HCT116 (cell line): ENCODE results near the gene JAGN1. TPM values are rescaled to one million over a fixed set of nuclear protein-coding genes. Genes with fewer than 3 reads are reported as not detected.

Experiments
- ATAC-seq: fragments of 200-7000 bp; cut with Tn5 transposase; 2 replicates; pipeline ENCODE4 v1.9.1; 2020; ENCODE audit warnings: mild to moderate bottlenecking, moderate library complexity
- BruUV-seq: library from RNA; stranded (reverse); fragments of 400-500 nt; replicated peaks from 2 replicates; lab custom pipeline; 2021; lab: Mats Ljungman, UMichigan
- CTCF ChIA-PET: fragments of 300-600 bp; sonication (Branson Sonifier 250); formaldehyde crosslinking; loops from one replicate; lab custom pipeline; 2021; ENCODE audit warnings: antibody characterized with exemption; lab: Charles Lee
- POLR2A ChIA-PET: fragments of 300-600, 350-600 bp; sonication (Branson Sonifier 250); formaldehyde crosslinking; loops from one replicate; lab custom pipeline; 2021; ENCODE audit warnings: antibody characterized with exemption; lab: Charles Lee
- RAD21 ChIA-PET, 2 experiments: fragments of 300-600 bp; sonication (Branson Sonifier 250); formaldehyde crosslinking; loops; one replicate each; lab custom pipeline; 2023; ENCODE audit warnings: low total read pairs in 2 of 2; ENCODE audit not compliant: uncharacterized antibody in 2 of 2, unreplicated experiment in 2 of 2, low non-redundant PET in 1 of 2; lab: Charles Lee
- DNase-seq: peaks from one replicate; pipeline ENCODE4 v3.0.0-alpha.2; 2010; ENCODE audit warnings: low read depth, low spot score
- H2AFZ ChIP-seq: fragments of 200-600 bp; shearing (Covaris generic), sonication (generic); 2 replicates; pipeline ENCODE4 v1.6.1; 2017; ENCODE audit warnings: low read depth, mixed run types, mixed read lengths, antibody characterized with exemption, low read length; ENCODE audit not compliant: poor library complexity, severe bottlenecking
- H3K27ac ChIP-seq: 2 replicates; pipeline ENCODE4 v1.5.1; 2012; ENCODE audit warnings: low read depth, low read length
- H3K27me3 ChIP-seq: fragments of 200-600 bp; sonication (generic); 2 replicates; pipeline ENCODE4 v1.6.1; 2016; ENCODE audit warnings: mixed run types, low read length, mixed read lengths; ENCODE audit not compliant: insufficient read depth
- H3K36me3 ChIP-seq, 2 experiments: fragments of 200-500 bp in 1 of 2; fragments of 200-600 bp in 1 of 2; sonication (Bioruptor generic) in 1 of 2; sonication (generic) in 1 of 2; 2 replicates each; pipeline versions ENCODE4 v1.5.1 to v1.6.1; 2014 to 2016; ENCODE audit warnings: low read length in 2 of 2, inconsistent platforms in 1 of 2, mixed read lengths in 1 of 2, mixed run types in 1 of 2; ENCODE audit not compliant: insufficient read depth in 2 of 2, control insufficient read depth in 1 of 2
- H3K4me1 ChIP-seq, 2 experiments: fragments of 200-600 bp in 1 of 2; sonication (generic) in 1 of 2; 2 replicates each; pipeline versions ENCODE4 v1.5.1 to v1.6.1; 2012 to 2017; ENCODE audit warnings: low read length in 2 of 2, inconsistent platforms in 1 of 2, mild to moderate bottlenecking in 1 of 2, mixed read lengths in 1 of 2, mixed run types in 1 of 2, moderate library complexity in 1 of 2; ENCODE audit not compliant: insufficient read depth in 2 of 2, control insufficient read depth in 1 of 2
- H3K4me2 ChIP-seq: fragments of 200-600 bp; sonication (generic); 2 replicates; pipeline ENCODE4 v1.6.1; 2017; ENCODE audit warnings: mixed run types, low read length, mixed read lengths
- H3K4me3 ChIP-seq, 2 experiments: fragments of 200-600 bp in 1 of 2; sonication (generic) in 1 of 2; replicated peaks in 1 of 2; 2 replicates each; pipeline ENCODE4 v1.5.1; 2011 to 2016; ENCODE audit warnings: low read length in 2 of 2, control low read depth in 1 of 2, low read depth in 1 of 2, mild to moderate bottlenecking in 1 of 2, mixed read lengths in 1 of 2, mixed run types in 1 of 2
- H3K79me2 ChIP-seq: fragments of 200-600 bp; sonication (generic); 2 replicates; pipeline ENCODE4 v1.6.1; 2017; ENCODE audit warnings: mild to moderate bottlenecking, mixed run types, low read length, moderate library complexity, mixed read lengths; ENCODE audit not compliant: insufficient read depth
- H3K9ac ChIP-seq: fragments of 200-600 bp; sonication (generic); 2 replicates; pipeline ENCODE4 v1.6.1; 2016; ENCODE audit warnings: low read length, mixed read lengths
- H3K9me2 ChIP-seq: fragments of 200-600 bp; sonication (generic), shearing (Covaris generic); 2 replicates; pipeline ENCODE4 v1.6.1; 2017; ENCODE audit warnings: mixed run types, mild to moderate bottlenecking, moderate library complexity; ENCODE audit not compliant: insufficient read depth
- H3K9me3 ChIP-seq, 2 experiments: fragments of 200-500 bp in 1 of 2; fragments of 200-600 bp in 1 of 2; sonication (Bioruptor generic) in 1 of 2; sonication (generic) in 1 of 2; 2 replicates each; pipeline ENCODE4 v1.6.1; 2014 to 2017; ENCODE audit warnings: low read length in 2 of 2, mixed read lengths in 2 of 2, inconsistent platforms in 1 of 2, low read depth in 1 of 2, mild to moderate bottlenecking in 1 of 2, mixed run types in 1 of 2, moderate library complexity in 1 of 2; ENCODE audit not compliant: control insufficient read depth in 1 of 2, insufficient read depth in 1 of 2
- H4K20me1 ChIP-seq: fragments of 200-600 bp; sonication (generic), shearing (Covaris generic); 2 replicates; pipeline ENCODE4 v1.6.1; 2017; ENCODE audit warnings: mixed run types, mild to moderate bottlenecking, moderate library complexity; ENCODE audit not compliant: insufficient read depth
- EZH2 ChIP-seq: fragments of 200-600 bp; sonication (generic); IDR thresholded peaks from 2 replicates; pipeline ENCODE4 v1.6.1; 2017; ENCODE audit warnings: antibody characterized with exemption, mixed run types
- EZH2phosphoT487 ChIP-seq: fragments of 200-600 bp; IDR thresholded peaks from 2 replicates; pipeline ENCODE4 v1.6.1; 2018; ENCODE audit warnings: antibody characterized with exemption, borderline replicate concordance
- TCF7L2 ChIP-seq: IDR thresholded peaks from 2 replicates; pipeline ENCODE4 v1.7.0; 2011; ENCODE audit warnings: borderline replicate concordance, inconsistent platforms; ENCODE audit not compliant: insufficient read depth, insufficient read length; ENCODE audit errors: extremely low read depth
- ZFX ChIP-seq: fragments of 450-650 bp; IDR thresholded peaks from 2 replicates; pipeline ENCODE4 v1.6.1; 2017
- ZNF274 ChIP-seq: fragments of 200-500 bp; sonication (Bioruptor generic); IDR thresholded peaks from 2 replicates; pipeline ENCODE4 v1.6.1; 2014; ENCODE audit warnings: mild to moderate bottlenecking, low read depth, low read length, inconsistent platforms
- intact Hi-C: fragments of 100-400 bp; cut with micrococcal nuclease; formaldehyde crosslinking; loops from 2 replicates; pipeline ENCODE4 v1.10.0; 2022
- total RNA-seq: library from RNA; stranded (reverse); gene quantifications from one replicate; pipeline ENCODE4 v1.2.1, GENCODE V29; 2021; ENCODE audit not compliant: unreplicated experiment
- TF ChIP-seq, protein P1 (sequence below): IDR thresholded peaks from 2 replicates; pipeline ENCODE4 v1.6.1; 2012; ENCODE audit warnings: low read depth
- TF ChIP-seq, protein P2 (sequence below): IDR thresholded peaks from 2 replicates; pipeline ENCODE4 v1.6.1; 2012

Gene JAGN1
- total RNA-seq, 1 experiment from 2014 or later: 33.4 TPM

DNA sequence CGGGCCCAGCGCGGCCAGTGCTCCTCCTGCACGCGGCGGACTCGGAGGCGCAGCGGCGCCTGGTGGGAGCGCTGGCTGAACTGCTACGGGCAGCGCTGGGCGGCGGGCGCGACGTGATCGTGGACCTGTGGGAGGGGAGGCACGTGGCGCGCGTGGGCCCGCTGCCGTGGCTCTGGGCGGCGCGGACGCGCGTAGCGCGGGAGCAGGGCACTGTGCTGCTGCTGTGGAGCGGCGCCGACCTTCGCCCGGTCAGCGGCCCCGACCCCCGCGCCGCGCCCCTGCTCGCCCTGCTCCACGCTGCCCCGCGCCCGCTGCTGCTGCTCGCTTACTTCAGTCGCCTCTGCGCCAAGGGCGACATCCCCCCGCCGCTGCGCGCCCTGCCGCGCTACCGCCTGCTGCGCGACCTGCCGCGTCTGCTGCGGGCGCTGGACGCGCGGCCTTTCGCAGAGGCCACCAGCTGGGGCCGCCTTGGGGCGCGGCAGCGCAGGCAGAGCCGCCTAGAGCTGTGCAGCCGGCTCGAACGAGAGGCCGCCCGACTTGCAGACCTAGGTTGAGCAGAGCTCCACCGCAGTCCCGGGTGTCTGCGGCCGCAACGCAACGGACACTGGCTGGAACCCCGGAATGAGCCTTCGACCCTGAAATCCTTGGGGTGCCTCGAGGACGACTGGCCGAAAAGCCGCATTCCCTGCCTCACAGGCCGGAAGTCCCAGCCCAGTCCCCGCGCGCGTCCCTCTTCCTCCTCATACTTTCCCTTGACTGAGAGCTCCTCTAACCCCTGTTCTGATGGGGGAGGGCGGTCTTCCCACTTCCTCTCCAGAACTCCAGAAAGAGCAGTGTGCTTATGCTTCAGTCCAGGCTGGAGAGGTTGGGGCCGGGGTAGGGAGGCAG is 25.1 kb downstream of the JAGN1 start:
- Histone ChIP-seq H3K4me2 (no peak overlapping the region), H3K27ac (no peak overlapping the region), H3K9me2 (no peaks in the 10 kb centered on the region), H3K9ac (no peak overlapping the region), H3K79me2 (no peaks in the 10 kb centered on the region), H2AFZ (no peak overlapping the region), H3K9me3 (no peaks in the 10 kb centered on the region), H4K20me1 (no peaks in the 10 kb centered on the region), H3K4me1 (peaks cover 6 to 18% of the 10 kb centered on the region in 2 experiments; a peak in 3 of 4 replicates), H3K4me3 (no peak overlapping the region), H3K36me3 (no peaks in the 10 kb centered on the region), H3K27me3 (no peaks in the 10 kb centered on the region)
- TF ChIP-seq TCF7L2: no peak
- TF ChIP-seq, protein P1, sequence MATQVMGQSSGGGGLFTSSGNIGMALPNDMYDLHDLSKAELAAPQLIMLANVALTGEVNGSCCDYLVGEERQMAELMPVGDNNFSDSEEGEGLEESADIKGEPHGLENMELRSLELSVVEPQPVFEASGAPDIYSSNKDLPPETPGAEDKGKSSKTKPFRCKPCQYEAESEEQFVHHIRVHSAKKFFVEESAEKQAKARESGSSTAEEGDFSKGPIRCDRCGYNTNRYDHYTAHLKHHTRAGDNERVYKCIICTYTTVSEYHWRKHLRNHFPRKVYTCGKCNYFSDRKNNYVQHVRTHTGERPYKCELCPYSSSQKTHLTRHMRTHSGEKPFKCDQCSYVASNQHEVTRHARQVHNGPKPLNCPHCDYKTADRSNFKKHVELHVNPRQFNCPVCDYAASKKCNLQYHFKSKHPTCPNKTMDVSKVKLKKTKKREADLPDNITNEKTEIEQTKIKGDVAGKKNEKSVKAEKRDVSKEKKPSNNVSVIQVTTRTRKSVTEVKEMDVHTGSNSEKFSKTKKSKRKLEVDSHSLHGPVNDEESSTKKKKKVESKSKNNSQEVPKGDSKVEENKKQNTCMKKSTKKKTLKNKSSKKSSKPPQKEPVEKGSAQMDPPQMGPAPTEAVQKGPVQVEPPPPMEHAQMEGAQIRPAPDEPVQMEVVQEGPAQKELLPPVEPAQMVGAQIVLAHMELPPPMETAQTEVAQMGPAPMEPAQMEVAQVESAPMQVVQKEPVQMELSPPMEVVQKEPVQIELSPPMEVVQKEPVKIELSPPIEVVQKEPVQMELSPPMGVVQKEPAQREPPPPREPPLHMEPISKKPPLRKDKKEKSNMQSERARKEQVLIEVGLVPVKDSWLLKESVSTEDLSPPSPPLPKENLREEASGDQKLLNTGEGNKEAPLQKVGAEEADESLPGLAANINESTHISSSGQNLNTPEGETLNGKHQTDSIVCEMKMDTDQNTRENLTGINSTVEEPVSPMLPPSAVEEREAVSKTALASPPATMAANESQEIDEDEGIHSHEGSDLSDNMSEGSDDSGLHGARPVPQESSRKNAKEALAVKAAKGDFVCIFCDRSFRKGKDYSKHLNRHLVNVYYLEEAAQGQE: no peak
- TF ChIP-seq EZH2phosphoT487: no peak
- TF ChIP-seq EZH2: no peak
- TF ChIP-seq ZFX: no peak
- TF ChIP-seq ZNF274: no peak
- TF ChIP-seq, protein P2, sequence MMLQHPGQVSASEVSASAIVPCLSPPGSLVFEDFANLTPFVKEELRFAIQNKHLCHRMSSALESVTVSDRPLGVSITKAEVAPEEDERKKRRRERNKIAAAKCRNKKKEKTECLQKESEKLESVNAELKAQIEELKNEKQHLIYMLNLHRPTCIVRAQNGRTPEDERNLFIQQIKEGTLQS: no peak
- DNase-seq: no peak
- no peak for ATAC-seq
- POLR2A ChIA-PET: no interaction called here
- intact Hi-C loops: no loop called here
- BruUV-seq: no TSS peak
- RAD21 ChIA-PET: no interaction called here
- CTCF ChIA-PET: no interaction called here
